HG03432 (cell line): ENCODE measurements around the gene C16orf74.

Experiments used
- ATAC-seq: cut with Tn5 transposase; IDR thresholded peaks from one replicate; pipeline ENCODE4 v1.9.1; 2021; ENCODE audit warnings: mild to moderate bottlenecking, moderate library complexity; ENCODE audit not compliant: unreplicated experiment

Gene C16orf74

DNA sequence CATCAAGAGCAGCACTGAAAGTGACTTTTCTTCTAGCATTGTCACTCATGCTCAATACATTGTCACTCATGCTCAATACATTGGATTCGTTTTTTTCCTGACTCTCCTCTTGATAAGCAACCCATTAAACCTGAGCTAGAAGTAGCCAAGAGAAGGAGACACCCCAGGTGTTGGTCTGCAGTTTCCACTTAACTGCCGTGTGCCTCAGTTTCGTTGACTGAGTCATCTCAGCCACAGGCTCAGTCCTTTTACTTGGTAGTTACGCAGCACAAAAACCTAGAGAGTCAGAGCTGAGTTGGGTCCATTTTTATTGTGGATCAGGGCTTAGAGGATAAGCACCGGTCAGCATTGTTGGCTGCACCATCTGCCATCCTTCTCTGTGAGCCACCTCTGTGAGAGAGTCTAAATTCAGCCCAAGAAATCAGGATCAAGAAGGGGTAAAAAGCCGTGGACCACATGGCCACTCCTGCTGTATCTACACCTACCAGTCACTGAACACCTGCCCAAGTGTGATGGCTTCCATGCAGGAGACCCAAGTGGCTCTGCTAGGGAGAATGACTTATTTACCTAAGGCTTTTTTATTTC is 73.4 kb downstream of the C16orf74 start:
- ATAC-seq: no peak

GRCh38 chr16:85676466-85676865 is 74.4 kb downstream of the C16orf74 start:
- ATAC-seq: no peak

GRCh38 chr16:85675251-85675874 is 75.5 kb downstream of the C16orf74 start:
- no peak for ATAC-seq

DNA sequence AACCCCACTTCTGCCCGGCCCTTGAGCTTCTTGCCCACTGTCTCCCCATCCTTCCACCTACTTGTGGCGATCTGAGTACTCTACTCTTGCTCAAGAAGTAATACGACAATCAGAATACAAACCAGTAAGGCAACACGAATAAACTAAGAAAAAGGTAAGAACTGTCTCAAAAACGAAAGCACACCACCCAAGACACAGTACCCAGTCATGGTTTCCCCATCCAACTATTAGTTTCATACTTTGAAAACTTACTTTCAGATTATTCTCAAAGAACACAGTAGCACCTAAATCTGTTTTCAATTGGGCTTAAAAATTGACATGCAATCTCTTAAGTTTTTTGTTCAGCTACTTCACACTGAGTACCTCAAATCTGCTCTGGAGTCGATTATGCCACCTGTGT is 76.1 kb downstream of the C16orf74 start:
- no peak for ATAC-seq

GRCh38 chr16:85674418-85674755 is 76.5 kb downstream of the C16orf74 start:
- ATAC-seq: no peak

DNA sequence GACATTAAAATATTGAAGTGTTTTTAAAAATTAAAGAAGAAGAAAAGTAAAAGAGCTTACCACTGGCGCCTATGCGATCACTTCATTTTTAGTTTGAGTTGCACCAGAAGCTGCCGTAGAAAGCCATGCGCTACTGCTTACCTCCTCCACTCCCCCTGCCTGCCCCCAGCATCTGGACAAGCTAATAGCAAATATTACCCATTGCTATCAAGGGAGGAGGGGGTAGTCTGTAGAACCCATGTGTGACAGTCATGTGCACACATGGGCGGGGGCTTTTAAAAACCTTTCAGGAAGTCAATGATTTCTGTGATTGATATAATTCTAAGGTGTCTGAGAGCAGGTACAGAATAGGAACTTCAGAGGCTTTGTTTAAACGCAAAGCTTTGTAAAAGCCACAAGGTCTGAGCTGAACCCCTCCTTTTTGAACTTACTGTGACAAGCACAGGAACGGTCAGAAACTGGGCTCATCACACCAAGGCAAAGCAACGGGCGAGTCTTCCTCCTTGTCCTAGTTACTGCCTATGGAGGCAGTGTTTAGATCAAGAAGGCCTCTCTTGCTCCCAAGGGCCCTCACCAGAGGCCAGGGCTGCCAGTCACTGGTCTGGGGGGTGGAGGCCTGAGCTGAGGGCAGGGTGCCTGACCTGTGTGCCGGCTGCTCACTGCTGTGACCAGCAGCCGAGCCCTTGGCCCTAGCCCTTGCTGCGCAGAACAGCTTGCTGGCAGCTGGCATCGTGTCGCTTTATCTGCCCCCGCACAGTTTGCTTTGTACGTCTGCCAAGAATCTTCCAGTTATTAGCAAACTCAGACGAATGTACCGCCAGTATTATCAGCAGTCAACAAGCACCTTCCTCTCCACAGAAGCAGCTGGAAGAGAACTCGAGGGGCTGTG is 77.1 kb downstream of the C16orf74 start:
- no peak for ATAC-seq

- no peak for ATAC-seq
These were observed 80.1 kb downstream of the C16orf74 start for GRCh38 chr16:85670840-85671239.

DNA sequence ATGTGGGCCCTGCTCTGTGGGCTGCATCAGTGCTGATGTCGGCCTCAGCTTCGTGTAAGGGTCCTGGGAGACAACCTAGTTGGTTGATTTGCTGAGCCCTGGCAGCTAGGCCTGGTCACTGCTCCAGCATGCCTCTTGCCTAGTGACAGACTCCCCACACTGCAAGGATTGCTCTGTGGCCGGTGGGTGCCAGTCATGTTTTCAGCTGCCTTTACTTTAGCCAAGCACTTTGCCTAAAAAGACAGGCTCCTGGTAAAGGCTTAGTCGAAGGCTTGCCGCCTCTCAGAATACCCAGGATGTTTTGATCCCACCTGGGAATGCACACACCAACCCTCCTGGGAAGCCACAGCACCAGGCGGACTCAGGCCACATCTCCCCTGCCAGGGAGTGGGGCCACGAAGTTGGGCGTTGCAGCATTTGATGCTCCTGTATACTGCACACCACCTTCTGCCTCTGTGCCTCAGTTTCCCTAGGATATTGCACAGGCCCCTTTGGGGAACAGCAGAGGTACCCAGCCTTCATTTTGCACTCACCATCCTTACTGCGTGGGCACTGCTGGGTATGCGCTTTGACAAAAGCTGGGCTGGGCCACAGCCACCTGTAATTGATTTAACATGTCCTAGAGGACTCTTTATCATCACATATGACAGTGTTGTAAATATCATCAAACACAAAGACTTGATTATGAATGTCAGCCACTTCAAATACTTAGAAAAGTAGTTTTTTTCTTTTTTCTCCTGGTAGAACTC is 82.0 kb downstream of the C16orf74 start:
- no peak for ATAC-seq

- ATAC-seq: no peak
These were observed 83.0 kb downstream of the C16orf74 start for GRCh38 chr16:85667841-85668413.

GRCh38 chr16:85667261-85667660 is 83.6 kb downstream of the C16orf74 start:
- ATAC-seq: no peak

GRCh38 chr16:85665929-85666328 is 85.0 kb downstream of the C16orf74 start:
- no peak for ATAC-seq

- ATAC-seq: no peak
These were observed 85.5 kb downstream of the C16orf74 start for GRCh38 chr16:85665373-85665740.

- ATAC-seq: no peak
These were observed 86.1 kb downstream of the C16orf74 start for GRCh38 chr16:85664580-85665372.

GRCh38 chr16:85663891-85664321 is 87.0 kb downstream of the C16orf74 start:
- no peak for ATAC-seq

- no peak for ATAC-seq
These were observed 87.7 kb downstream of the C16orf74 start for GRCh38 chr16:85662976-85663830.

- no peak for ATAC-seq
These were observed 88.4 kb downstream of the C16orf74 start for GRCh38 chr16:85662482-85662812.

GRCh38 chr16:85661740-85662481 is 89.0 kb downstream of the C16orf74 start:
- no peak for ATAC-seq

- no peak for ATAC-seq
These were observed 89.8 kb downstream of the C16orf74 start for GRCh38 chr16:85660843-85661739.
